ENCODE measurements around the gene C16orf90.

Gene C16orf90

DNA sequence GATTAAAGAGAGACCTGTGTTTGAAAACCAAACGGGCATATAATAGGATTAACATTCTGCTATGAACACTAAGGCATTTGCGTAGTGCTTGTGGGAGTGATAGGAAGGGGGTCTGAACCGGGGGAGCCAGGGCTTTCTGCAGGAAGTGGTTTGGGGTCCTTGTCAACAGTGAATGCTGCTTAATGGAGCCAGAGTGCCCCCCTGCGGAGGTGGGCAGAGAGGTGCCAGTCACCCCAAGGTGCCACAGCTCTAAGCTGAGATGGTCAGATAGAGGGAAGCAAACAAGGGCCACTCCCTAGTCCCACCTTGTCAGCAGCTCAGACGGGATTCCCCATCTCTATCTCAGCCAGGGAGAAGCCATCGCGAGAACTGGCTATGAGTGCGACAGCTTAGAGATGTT lies 34.1 kb downstream of the C16orf90 start:
- peak; percentile 76 for DNase-seq

DNA sequence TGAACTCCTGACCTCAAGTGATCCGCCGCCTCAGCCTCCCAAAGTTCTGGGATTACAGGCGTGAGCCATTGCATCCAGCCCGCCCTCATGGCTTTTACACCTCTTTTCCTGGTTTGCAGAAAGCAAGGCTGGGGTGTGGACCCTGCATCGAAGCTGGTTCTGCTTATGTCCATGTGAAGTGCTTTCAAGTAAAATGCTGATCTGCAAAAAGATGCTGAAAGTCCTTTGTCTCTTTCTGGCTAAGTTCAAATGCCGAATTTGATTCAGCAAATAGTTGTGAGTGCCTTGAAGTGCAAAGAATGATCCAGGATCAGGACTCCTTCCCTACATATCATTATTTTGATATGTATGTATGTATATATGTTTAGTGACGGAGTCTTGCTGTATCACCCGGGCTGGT lies 34.7 kb downstream of the C16orf90 start:
- no peak for DNase-seq

DNA sequence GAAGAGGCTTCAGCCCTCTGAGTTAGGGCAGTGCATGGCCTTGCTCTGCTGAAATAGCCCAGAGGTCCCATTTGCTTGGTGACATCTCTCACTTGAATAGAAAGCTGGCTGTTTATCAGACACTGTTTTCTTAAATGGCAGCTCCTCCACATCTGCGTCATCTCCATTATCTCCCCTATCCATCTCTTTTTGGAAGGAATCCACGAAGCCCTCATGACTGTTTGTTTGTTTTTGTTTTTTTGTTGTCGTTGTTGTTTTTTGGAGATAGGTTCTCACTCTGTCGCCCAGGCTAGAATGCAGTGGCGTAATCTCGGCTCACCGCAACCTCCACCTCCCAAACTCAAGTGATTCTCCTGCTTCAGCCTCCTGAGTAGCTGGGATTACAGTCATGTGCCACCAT lies 35.2 kb downstream of the C16orf90 start:
- no peak for DNase-seq

DNA sequence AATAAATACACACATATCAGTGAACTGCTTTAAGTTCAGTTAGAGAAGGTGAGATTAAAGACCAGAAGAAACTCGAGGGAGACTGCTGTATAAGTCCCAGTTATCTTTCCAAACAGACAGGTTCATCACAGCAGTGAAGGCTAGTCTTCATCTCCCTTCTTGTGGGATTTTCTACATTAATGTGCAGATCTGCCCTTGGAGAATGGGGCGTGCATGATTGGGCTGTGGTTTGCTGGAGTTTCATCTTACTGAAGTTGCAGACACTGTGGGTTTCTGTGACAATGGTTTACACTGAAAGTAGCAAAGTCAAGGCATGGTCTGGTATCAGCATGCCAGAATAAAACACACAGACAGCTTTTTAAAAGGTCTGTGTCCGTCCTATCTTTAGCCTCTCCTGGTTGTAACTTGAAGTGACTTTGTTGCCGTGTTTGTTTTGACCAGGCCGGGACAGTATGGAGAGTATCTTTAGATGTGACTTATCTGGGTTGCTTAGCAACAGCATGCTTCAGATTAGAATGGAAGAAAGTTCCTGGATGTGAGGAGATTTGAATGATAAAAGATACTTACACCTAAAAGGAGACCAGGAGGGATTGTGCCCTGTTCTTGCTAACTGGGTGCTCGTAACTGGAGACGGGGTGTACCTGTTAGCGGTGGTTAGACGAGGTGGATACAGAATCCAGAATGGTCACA lies 35.7 kb downstream of the C16orf90 start:
- DNase-seq = peak; percentile 85

DNA sequence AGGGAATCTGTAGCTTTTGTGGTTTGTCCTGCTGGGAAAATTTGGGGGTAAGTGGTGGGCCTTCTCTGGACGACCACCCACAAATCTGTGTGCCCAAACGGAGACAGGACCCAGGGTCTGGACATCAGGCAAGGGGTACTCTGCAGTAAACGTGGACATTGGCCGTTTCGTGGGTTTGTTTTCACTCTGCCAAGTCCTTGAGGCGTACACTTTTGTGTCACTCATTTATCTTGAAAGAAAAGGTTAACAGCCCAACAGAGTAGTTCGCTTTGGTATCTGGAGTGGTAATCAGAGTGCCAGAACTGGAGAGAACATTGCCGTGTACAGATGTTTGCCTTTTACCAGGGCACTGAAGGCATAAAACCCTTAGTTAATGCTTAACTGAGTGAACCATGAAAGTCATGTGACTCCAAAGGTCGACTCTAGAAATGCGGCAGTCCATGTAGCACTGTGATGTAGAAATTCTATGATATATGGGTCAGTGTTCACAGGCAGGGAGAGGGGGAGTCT lies 36.4 kb downstream of the C16orf90 start:
- peak; percentile 64 for DNase-seq

DNA sequence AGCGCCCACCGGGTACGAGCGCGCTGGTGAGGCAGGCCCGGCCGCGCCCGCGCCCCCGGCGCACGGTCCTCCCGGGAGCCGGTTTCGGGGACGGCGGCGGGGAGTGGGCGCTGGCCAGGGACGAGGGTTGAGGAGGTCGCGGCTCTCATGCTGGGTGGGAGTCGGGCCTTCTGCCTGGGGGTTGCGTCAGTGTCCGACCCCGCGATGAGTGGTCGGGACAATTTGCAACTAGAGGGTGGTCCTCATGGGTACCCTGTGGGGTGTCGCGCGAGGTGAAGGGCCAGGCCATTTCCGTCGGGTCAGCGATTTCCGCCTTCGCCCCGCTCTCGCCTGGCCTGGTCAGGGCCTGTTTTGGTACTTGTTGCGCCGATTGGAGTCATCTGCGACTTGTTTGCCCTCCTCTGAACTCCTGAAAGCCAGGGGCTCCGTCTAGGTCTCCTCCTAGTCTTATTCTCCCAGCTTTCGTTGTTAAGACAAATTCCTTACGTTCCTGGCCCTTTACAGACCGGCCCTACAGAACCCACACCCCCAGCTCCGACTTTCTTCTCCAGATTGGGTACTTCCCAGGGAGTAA lies 36.9 kb downstream of the C16orf90 start:
- DNase-seq = peak; percentile 27

DNA sequence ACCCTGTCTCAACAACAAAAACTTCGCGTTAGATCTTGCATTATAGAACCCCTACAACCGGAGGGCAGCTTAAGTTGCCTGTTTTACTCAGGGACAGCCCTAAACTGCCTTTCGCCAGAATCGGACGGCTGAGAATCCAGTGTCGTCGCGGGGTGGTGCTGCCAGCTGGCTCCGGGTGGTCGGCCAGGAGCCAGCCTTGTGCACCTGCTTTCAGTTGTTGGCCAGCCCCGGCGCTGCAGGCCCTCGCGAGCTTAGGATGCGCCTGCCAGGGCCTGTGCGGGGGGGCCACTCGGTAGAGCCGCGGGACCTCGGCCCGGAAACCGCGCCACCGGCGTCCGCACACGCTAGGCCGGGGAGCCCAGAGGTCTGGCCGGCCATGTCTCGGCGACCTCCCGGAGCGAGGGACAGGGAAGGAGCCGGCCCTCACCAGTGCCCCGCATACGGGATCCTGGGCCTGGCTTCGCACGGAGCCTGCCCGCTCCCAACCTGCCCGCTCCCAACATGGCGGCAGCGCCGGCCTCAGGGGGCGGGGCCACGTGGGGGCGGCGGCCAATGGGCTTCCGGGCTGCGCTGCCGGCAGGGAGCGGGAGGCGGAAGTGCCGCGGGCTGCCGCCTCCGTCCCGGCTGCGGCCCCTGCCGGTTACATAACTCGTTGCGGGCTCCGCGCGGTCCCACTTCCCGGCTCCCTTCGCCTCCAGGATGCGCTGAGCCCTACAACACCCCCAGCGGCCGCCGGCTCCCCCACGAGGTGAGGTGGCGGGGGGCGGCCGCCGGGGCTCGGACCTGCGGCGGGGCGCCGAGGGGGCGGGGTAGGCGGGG lies 37.6 kb downstream of the C16orf90 start:
- peak; percentile 96 for DNase-seq

DNA sequence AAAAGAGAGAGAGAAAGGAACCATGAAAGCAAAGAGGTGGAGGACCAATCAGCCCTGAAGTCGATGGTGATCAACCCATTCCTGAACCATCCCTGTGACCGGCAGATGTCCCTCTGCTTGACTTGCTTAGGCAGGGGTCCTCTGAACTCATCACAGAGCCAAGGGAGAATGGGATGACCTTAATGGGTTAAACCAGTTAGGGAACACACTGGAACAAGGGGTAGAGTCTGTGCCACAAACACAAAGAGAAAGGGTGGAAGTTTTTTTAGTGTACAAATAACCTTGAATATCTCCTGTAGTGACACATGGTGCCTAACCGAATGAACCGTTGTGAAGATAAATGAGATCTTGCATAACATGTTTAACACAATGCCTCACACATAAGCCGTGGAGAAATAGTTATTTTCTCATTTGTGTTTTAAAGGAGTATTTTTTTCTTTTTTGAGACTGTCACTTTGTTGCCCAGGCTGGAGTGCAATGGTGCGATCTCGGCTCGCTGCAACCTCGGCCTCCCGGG lies 40.6 kb downstream of the C16orf90 start:
- peak; percentile 35 for DNase-seq

DNA sequence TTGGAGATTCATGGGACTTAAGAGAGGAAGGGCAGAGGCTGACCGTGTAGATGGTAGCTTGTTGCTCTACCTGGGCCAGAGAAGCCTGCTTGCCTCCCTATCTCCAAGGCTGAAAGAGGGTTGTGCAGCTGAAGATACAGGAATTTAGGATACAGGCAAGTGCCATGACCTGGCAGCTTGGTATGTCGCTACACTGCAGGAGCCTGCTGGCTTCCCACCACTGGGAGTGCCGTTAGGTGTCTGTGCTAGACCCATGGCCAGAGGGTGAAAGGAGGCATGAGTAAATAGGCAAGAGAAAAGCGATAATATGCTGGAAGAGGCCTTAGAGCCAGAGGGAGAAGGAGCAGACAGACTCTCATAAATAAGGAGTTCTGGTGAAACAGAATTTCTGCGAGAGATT lies 41.2 kb downstream of the C16orf90 start:
- no peak for DNase-seq

DNA sequence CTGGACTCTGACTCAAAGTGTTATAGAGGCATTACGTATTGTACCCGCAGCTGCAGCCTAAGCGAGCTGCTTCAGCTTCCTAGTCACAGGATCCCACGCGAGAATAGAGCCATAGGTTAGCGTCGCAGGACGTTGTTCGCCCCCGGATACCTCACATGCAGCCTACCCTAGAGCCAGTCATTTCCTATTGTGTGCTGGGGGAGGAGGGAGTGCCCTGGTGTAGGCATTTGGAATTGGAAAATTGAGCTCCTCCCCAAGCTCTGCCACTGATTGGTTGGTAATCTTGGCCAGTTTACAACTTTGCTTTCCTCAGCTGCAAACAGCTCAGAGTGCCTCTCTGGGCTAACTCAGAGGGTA lies 51.3 kb downstream of the C16orf90 start:
- DNase-seq = peak; percentile 77
